ENCODE measurements around the gene GPR87.

GRCh38 chr3:151289445-151289844 lies 27.2 kb downstream of the GPR87 start:
- TF ChIP-seq POLR2A (IDR thresholded peaks at IDR 0.05) (no peak), CTCF (IDR thresholded peaks at IDR 0.05) (no peak)
